GM21786 (cell line): Measurements from ENCODE around the gene NUTM2A.
A peak's percentile ranks its signal among the peaks of the same experiment; 100 is the strongest.
"Not testable (repeated sequence)": the region's sequence is repeated elsewhere in the genome, so short reads cannot be mapped to it uniquely, and the experiment has no call there.

ENCODE experiments used
- ATAC-seq: cut with Tn5 transposase; IDR thresholded peaks from one replicate; pipeline ENCODE4 v1.9.1; 2021; ENCODE audit not compliant: unreplicated experiment

Gene NUTM2A

DNA sequence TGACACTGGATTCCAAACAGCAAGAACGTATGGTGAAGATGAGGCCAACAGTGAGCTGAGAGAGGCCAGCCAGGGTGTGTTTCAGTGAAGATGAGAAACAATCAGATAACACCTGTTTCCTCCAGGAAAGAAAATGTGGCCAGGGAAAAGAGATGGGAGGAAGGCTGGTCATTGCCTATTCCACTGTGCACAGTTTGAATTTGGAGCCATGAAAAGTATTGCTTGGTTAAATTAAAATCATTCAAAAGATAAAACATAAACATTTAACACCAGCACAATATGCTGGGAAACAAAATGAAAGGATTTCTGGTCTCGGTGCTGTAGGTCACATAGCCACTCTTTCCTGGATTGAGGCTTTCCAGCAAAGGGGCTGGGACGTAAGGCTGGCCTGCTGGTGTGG lies at the start of gene NUTM2A:
TSS of gene NUTM2A (plus strand) at position 301 of the 400 bp plus-strand sequence. CDS start 383 bp downstream, outside the sequence.
- not testable (repeated sequence) for ATAC-seq

GRCh38 chr10:87177587-87177986 lies 47.7 kb upstream of the NUTM2A start:
- ATAC-seq: not testable (repeated sequence)

DNA sequence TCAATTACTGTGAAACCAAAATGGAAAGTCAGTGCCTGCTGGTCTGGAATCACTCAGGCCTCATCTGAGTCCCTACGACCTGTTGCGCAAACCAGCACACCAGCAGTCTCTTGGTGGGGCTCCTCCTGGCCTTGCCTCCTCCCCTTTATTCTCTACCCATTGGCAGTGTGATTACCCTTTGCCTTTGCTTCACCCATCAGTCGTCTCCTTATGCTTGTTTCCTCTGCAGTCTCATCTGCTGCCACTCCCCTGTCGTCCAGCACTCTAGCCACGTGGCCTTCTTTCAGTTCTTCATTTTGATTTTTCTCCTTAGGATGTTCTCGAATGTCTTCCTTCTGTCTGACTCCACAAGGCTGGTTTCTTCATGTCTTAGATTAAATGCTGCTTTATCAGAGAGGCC lies 40.8 kb upstream of the NUTM2A start:
- ATAC-seq: not testable (repeated sequence)

- ATAC-seq: not testable (repeated sequence)
Measured at GRCh38 chr10:87186016-87186415, 39.2 kb upstream of the NUTM2A start.

DNA sequence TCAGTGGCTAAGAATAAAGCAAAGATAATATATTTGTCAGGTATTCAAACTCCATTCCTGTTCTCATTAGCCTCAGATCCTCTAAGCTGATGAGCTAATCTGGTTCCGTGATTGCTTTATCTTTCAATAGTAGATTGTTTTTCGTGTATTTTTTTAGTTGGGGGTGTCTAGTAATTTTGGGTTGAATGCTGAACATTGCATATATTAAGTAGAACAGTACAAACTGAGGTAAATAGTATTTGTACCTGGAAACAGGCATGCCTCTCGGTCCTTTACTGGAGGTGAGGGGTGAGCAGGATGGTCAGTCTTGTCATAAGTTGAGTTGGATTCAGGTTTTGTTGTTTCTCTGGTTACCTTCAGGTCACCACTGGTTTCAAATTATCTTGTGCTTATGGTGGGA lies 37.7 kb upstream of the NUTM2A start:
- ATAC-seq: not testable (repeated sequence)

GRCh38 chr10:87191841-87192240 lies 33.4 kb upstream of the NUTM2A start:
- not testable (repeated sequence) for ATAC-seq

- ATAC-seq: peak; percentile 49
Measured at GRCh38 chr10:87200924-87201323, 24.3 kb upstream of the NUTM2A start.

- ATAC-seq: not testable (repeated sequence)
Measured at GRCh38 chr10:87204801-87205200, 20.4 kb upstream of the NUTM2A start.

- ATAC-seq: not testable (repeated sequence)
Measured at GRCh38 chr10:87206922-87207321, 18.3 kb upstream of the NUTM2A start.

DNA sequence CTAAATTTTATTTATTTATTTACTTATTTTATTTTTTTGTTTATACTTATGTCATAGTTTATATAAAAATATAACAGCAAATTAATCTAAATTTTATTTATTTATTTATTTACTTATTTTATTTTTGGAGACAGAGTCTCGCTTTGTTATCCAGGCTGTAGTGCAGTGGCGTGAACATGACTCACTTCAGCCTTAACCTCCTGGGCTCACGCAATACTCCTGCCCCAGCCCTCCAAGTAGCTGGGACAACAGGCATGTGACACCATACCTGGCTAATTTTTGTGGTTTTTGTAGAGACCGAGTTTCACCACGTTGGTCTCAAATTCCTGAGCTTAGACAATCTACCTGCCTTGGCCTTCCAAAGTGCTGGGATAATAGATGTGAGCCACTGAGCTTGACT lies 14.9 kb upstream of the NUTM2A start:
- not testable (repeated sequence) for ATAC-seq

DNA sequence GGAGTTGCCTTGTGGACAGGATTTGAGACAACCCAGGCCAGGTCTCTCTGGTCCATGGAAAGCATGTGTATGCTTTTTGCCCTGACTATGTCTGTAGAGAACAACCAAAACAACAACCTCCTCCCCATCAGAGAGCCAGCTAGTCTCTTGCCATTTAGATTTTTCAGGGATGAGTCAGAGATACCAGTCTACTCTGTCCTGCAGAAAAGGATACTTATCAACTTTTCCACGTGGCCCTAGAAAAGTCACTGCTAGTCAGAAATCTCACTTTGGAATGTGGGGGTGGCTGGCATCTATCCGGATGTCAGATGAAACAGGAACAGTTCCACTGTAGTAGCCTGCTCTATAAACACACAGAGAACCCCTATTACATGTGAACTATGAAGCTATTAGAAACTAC lies 13.4 kb upstream of the NUTM2A start:
- ATAC-seq: not testable (repeated sequence)

- not testable (repeated sequence) for ATAC-seq
Measured at GRCh38 chr10:87213150-87213765, 12.0 kb upstream of the NUTM2A start.

DNA sequence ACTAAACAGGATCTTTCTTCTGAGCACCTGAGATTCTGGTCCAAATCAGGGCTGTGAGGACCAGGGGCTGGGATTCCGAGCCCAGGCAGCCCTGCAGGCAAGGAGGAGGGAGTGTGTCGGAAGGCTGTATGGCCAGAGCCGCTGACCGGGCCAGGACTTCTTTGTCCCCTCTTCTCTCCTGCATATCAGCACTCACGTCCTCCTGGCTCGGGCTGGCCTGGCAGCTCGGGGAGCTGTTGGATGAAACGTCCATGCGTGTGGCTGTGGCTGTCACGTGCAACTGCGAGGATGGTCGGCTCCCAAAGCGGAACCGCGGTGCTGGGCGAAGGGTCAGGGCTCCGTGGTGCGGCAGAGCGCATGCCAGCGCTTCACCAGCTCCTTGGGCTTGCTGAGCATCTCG lies 11.4 kb upstream of the NUTM2A start:
- ATAC-seq: not testable (repeated sequence)

GRCh38 chr10:87216120-87216519 lies 9.1 kb upstream of the NUTM2A start:
- not testable (repeated sequence) for ATAC-seq

- ATAC-seq: not testable (repeated sequence)
Measured at GRCh38 chr10:87219370-87219769, 5.9 kb upstream of the NUTM2A start.

- ATAC-seq: not testable (repeated sequence)
Measured at GRCh38 chr10:87222789-87223188, 2.5 kb upstream of the NUTM2A start.

GRCh38 chr10:87228247-87228646 lies 3.0 kb downstream of the NUTM2A start:
- not testable (repeated sequence) for ATAC-seq

- ATAC-seq: not testable (repeated sequence)
Measured at GRCh38 chr10:87229211-87229610, 4.0 kb downstream of the NUTM2A start.

GRCh38 chr10:87234854-87235253 lies 9.6 kb downstream of the NUTM2A start:
- not testable (repeated sequence) for ATAC-seq

GRCh38 chr10:87237244-87237643 lies 12.0 kb downstream of the NUTM2A start:
- not testable (repeated sequence) for ATAC-seq

DNA sequence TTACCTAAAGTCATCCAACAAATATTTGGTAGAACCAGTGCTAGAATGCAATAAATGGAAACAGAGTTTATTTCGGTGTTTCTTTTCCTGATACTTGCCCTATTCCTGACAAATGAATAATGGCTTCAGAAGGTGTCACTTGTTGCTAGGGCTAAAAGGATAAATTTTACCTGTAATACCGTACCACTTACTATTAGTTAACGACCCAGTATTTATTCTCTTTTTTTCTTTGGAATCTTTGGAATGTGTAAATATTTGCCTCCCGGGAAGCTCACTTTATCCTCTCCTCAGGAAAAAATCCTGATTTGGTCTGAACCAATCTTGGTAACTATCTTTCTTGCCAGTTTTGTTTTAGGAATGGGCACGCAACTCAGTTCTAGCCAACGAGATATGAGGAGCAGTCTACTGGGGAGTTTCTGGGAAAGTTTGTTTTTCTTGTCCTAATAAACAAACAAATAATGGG lies 14.1 kb downstream of the NUTM2A start:
- ATAC-seq: not testable (repeated sequence)

DNA sequence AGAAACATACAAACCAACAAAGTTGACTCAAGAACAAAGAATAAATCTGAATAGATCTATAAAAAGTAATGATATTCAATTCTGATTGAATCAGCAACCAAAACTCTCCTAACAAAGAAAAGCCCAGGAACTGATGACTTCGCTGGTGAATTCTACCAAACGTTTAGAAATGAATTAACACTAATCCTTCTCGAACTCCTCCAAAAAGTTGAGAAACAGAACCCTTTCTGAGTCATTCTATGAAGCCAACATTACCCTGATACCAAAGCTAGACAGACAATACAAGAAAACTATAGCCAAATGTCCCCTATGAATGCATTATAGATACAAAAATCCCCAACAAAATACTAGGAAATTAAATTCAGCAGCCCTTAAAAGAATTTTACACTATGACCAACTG lies 16.9 kb downstream of the NUTM2A start:
- not testable (repeated sequence) for ATAC-seq

- ATAC-seq: not testable (repeated sequence)
Measured at GRCh38 chr10:87247335-87247734, 22.1 kb downstream of the NUTM2A start.
